CD4-positive, alpha-beta T cell treated with Interleukin-12 subunit alpha and Interleukin-12 subunit beta, for 1 hour (primary cell): ENCODE results near the gene AHI1.

Experiments
- DNase-seq: peaks from one replicate; pipeline ENCODE4 v3.0.0-alpha.2; 2020

AHI1 gene

DNA sequence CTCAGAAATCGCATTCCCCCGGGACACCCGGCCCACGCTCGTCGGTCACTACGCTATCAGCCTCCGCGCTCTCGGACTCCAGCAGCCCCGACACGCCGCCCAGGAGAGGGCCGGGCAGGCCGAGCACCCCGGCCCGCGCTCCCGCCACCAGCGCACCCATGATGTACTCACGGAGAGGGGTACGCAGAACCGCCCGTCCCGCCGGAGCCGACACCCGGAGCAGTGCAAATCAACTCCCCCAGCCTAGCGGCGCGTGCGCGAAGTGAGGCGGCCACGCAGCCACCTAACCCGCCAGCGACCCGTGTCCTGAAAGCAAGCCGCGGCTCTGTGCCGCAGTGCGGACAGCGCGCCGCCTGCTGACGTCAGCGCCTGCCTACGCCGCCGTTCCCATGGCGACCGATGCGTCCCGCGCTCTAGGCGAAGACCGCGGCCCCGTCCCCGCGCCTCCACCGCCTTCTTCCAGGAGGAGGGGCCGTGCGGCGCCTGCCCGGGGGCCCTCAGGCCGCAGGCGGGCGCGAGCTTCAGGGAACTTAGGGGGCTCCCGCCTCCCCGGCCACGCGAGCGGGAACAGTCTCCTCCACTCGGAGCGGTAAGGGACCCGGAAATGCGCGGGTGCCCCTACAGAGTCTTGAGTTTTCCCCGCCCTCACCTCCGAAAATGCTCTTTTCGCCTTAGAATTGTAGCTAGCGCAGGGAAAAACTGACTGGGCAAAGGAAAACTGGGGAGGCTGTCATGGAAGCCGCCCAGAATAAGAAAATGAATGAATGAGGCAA lies at the start of gene AHI1:
Gene AHI1, minus strand, starts transcription at position 329 of the 773 bp plus-strand sequence. CDS start 5,503 bp downstream, outside the sequence.
- peak; percentile 90 for DNase-seq

DNA sequence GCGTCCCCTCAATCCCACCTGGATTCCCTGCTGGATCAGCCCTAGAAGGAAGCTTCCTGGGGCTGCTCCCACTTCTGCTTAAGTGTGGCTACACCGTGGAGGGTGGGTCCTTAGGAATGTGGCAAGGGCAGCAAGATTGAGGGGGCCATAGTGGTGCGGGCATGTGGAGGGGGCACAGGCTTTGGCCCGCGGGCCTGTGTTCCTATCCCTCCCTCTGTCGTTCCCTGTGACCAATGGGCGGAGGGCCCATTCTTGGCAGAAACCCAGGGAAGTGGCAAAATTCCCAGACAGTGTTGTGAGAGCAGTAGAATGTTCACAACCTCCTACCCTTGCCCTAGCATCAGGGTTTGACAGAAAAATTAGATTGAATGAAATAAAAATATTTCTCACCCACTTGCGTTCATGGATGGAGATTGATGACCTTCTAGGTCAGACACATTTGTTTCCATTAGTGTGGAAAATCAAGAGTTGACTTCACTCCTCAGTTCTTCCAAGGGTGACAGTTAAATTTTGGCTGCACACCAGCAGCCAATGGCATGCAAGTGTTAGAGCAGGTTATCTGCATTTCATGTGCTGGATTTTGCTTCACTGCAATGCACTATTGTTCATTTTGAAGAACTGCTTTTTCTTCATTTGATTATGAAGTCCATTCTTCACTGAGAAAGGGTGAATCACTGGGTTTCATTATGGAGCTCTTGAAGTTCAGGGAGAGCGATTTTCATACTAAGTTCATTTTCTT lies 49.3 kb upstream of the AHI1 start:
- DNase-seq: no peak

GRCh38 chr6:135546206-135546605 lies 48.7 kb upstream of the AHI1 start:
- DNase-seq: no peak

DNA sequence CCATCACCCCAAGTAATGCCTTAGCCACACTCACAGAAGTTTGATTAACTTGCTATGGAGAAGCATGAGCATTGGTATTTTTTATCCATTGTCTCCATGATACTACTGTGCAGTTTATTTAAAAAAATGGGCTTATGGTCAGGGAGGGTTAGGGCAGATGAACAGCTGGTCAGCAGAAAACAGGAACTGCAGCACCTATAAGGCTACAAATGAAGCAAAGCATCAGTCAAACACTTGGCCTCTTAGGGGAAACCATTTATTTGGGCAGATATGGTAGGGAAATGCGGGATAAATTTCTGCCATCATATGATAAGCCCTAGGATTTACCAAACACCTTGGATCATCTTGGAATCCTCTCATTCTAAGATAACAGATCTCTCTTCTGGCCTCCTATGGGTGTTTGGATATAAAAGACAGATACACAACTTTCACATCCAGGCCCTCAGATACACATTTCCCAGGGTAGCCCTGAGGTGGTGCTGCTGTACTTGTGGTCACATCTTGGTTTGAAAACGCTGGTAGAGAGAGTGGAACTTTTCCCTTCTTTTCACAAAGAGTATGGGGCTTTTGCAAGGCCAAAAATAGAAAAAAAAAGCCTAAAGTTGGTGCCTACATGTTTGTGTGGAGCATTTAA lies 42.8 kb upstream of the AHI1 start:
- DNase-seq: no peak

- DNase-seq: no peak
Observed at GRCh38 chr6:135537741-135538301, 40.3 kb upstream of the AHI1 start.

GRCh38 chr6:135535989-135536414 lies 38.5 kb upstream of the AHI1 start:
- peak; percentile 44 for DNase-seq

DNA sequence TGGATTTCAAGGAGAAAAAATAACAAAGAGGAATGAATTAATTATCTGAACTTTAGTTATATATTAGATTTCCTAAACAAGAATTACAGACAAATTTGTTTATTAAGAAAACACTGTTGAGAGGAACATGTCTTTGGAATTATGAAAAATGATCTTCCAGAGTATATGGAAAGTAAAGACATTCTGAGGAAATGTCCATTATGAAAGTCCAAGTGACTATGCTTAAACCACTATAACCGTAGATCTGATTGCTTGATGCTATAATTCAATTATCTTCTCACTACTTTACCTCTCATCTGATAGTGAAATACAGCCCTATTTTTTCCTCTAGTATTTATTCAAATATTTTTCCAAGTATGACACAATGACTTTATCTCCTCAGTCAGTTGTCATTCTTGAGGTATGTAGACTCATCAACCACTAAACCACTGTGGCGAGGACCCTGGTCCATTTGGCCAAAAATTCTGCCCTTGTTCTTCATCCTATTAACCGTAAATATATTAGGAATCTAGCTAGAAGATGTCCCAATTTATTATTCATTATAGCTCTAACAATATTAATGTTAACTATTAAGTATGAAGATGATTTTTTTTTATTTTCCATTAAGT lies 37.3 kb upstream of the AHI1 start:
- no peak for DNase-seq

- no peak for DNase-seq
Observed at GRCh38 chr6:135532559-135532958, 35.0 kb upstream of the AHI1 start.

GRCh38 chr6:135531954-135532490 lies 34.5 kb upstream of the AHI1 start:
- no peak for DNase-seq

- no peak for DNase-seq
Observed at GRCh38 chr6:135530113-135530512, 32.6 kb upstream of the AHI1 start.

DNA sequence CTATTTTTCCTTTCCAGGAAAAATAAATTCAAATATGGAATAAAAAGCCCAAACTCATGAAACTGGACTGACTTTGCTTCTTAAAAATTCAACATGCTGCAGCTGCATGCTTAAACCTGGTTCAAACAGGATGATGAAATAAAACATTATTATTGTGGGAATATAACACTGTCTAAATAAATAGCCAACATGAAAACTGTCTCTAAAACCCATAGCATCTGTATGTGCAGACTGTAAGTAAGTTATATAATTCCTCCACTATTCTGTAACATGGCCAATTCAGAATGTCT lies 30.4 kb upstream of the AHI1 start:
- no peak for DNase-seq

DNA sequence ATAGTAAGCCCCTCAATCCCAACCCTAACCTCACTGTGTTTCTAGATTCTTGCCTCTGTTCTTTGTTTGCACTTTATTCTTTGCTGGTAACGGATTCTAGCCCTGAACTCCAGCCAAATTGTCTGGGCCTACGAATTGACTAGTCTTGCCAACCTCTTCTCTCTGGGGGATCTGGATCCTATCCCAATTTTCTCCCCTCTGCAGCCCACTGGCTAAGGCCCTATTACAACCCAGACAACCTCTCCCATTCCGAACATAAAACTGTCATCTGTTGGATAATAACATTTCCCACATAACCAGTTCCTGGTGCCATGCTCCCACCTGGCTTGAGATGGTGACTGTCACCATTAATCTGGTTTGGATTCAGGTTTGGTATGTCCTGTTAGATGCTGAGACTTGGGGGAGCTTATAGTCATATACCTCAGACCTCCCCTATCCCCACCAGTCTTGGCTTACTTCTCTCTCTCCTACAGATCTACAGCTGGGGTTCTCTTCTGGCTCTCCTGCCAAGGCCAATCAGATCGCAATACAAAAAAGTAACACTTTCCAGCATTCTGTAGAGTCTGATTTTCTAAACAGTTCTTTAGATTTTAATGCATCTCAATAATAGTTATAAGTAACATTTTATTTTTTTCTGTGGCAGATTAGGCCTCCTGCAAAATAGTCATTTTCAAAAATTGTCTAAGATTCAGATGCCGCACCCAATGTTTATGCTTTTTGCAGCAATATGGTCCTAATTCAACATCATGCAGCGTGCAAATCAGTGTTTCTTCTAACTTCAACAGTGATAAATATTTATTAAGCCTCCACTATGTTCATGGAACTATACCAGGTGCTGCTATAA lies 29.8 kb upstream of the AHI1 start:
- no peak for DNase-seq

GRCh38 chr6:135525594-135525993 lies 28.1 kb upstream of the AHI1 start:
- DNase-seq: no peak

DNA sequence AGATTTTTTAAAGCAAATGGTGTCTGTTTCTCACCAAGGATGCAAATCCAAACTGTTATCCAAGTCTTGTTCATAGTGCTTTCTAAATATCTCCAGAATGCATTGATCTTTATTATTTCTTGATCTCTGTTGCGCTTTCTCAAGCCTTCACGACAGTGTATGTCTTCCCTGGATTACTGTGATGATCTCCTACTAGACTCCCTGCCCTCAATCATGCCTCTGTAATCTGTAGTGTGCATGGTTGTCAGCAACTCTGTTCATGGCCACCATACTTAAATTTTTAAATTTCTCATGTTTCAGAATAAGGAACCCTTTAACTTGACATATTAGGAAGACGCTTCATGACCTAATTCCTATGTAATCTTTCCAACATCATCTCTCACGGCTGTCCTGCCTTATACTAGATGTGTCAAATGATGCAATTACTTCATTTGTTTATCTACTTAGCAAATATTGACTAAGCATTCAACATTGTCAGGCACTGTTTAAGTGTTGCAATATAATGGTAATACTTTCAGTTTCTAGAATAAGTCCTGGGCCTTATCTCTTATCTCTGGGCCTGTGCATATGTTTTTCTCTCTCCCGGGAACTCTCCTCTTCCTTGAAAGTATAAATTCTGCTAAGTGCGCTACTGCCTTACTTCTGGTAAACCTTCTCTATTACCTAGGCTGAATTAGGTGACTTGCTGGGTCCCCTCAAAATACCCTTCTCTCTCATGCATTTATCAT lies 25.6 kb upstream of the AHI1 start:
- DNase-seq: no peak

GRCh38 chr6:135521431-135521830 lies 23.9 kb upstream of the AHI1 start:
- DNase-seq: no peak

- no peak for DNase-seq
Observed at GRCh38 chr6:135520781-135521180, 23.2 kb upstream of the AHI1 start.

DNA sequence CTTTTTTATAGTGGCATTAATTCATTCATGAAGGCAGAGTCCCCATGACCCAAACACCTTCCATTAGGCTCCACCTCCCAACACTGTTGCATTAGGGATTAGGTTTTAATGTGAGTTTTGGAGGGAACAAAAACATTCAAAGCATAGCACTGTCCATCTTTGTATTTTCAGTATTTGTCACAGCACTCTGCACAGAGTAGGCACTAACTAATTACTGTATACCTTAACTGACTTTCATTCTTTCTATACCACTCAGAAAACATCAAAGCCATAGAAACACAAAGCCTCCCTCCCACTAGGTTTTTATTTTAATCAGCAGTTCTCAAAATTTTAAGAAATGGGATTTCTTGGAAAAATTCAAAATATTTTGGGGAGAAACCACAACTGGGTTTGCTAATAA lies 21.8 kb upstream of the AHI1 start:
- no peak for DNase-seq

DNA sequence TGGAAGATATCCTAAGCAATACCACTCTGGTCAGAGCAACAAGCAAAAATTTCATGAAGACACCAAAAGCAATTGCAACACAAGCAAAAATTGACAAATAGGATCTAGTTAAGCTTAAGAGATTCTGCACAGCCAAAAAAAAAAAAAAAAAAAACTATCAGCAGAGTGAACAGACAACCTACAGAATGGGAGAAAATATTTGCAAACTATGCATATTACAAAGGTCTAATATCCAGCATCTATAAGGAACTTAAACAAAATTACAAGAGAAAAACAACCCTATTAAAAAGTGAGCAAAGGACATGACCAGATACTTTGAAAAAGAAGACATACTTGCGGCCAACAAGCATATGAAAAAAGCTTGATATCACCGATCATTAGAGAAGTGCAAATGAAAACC lies 20.0 kb upstream of the AHI1 start:
- no peak for DNase-seq

DNA sequence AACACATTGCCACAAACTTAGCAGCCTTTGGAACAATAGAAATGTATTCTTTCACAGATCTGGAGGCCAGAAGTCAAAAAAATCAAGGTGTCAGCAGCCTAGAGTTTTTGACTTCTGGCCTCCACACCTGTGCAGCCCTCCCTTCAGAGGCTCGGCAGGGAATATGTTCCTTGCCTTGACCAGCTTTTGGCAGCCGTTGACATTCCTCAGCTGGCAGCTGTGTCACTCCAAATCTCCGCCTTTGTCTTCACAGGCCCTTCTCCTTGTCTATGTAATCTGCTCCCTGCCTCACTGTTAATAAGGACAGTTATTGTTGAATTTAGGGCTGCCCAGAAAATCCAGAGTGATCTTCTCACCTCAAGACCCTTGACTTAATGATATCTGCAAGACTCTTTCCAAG lies 17.2 kb upstream of the AHI1 start:
- no peak for DNase-seq

DNA sequence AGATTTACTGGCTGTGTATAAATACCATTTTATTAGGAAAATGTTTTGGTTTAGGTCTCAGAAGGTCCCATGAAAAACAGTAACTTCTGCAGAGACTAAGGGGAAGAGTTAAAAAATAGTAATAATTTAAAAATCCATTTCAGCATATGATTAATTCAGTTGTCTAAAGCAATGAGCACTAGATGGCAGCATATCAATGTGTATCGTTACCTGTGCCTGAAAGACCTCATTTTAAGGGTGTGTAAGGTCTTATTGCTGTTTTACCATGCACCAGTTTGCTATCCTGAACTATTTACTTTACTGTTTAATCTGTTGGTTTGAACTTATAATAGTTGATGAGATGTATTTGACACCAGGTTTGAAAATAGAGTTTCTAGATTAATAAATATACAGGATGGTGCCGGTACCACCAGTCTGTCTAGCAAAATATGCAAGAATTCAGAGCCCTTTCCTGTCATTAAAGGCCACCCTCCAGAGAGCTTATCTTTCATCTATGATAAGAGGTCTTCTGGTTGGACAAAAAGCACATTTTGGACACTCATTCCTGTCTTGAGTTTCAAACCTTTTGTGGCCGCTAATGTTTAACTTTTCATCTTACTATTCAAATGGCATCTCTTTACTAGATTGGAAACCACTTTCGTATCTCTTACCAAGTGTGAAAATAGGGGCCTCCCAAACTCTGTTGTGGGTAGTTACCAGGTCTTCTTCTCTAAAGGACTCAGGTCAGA lies 8.9 kb upstream of the AHI1 start:
- DNase-seq: peak; percentile 62

- no peak for DNase-seq
Observed at GRCh38 chr6:135505648-135506047, 8.1 kb upstream of the AHI1 start.
